ENCODE results near the gene EMP1.
"Not testable (repeated sequence)": the region's sequence is repeated elsewhere in the genome, so short reads cannot be mapped to it uniquely, and the experiment has no call there.

The EMP1 gene

DNA sequence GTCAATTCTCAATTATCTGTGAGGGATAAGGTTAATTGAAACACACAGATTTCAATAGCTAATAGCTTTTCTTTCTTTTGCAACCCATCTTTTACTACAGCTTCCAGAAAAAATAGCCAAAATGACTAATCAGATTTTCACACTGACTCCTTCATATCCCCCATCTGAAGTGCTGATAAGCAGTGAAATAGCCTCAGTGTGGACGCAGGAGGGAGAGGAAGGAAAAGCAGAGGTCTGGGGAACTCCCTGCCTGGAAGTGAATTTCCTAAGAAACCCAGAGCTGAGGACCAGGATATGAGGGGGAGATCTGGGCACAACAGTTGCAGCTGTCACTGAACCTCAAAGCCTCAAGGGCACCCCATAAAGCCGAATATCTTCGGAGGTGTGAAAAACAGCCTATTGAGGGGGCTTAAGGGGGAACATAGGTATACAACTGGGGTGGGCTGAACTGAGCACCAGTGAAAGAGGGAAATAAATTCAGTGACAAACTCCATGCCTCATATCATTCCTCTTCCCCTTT lies 60.9 kb downstream of the EMP1 start:
- H3K27ac Mint-ChIP-seq: no peak overlapping the region
- DNase-seq: no peak
- H3K4me3 Mint-ChIP-seq: no peak overlapping the region
- H3K36me3 Mint-ChIP-seq (ENCODE audit: low read depth): no peaks in the 10 kb centered on the region
- H3K9me3 Mint-ChIP-seq: no peaks in the 10 kb centered on the region
- TF ChIP-seq, protein P1, sequence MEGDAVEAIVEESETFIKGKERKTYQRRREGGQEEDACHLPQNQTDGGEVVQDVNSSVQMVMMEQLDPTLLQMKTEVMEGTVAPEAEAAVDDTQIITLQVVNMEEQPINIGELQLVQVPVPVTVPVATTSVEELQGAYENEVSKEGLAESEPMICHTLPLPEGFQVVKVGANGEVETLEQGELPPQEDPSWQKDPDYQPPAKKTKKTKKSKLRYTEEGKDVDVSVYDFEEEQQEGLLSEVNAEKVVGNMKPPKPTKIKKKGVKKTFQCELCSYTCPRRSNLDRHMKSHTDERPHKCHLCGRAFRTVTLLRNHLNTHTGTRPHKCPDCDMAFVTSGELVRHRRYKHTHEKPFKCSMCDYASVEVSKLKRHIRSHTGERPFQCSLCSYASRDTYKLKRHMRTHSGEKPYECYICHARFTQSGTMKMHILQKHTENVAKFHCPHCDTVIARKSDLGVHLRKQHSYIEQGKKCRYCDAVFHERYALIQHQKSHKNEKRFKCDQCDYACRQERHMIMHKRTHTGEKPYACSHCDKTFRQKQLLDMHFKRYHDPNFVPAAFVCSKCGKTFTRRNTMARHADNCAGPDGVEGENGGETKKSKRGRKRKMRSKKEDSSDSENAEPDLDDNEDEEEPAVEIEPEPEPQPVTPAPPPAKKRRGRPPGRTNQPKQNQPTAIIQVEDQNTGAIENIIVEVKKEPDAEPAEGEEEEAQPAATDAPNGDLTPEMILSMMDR (IDR thresholded peaks at IDR 0.05): no peak
- H3K4me1 Mint-ChIP-seq: peaks cover 31% of the 10 kb centered on the region
- H3K27me3 Mint-ChIP-seq (ENCODE audit: low read depth, poor library complexity): peaks cover 4% of the 10 kb centered on the region

DNA sequence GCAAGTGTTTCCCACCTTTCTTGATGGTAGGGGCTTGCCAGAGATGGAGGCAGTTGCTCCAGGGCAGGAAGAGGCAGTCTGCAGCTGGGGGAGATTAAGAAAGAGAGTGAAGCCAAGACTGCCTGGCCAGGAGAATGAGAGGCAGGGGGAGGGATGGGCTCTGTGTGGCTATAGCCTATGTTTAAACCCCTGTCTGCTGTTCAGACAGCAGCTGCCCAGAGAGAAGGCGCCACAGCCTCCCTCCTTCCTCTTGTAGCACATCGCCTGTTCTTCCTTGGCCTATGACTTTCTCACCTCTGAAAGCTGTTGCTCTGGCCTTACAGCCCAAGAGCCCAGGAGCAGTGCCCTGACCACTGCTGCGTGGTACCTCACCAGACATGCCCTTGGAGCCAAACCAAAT lies 61.7 kb downstream of the EMP1 start:
- H3K9me3 Mint-ChIP-seq: peaks cover 4% of the 10 kb centered on the region
- no peak overlapping the region for H3K27ac Mint-ChIP-seq
- peaks cover 31% of the 10 kb centered on the region for H3K4me1 Mint-ChIP-seq
- TF ChIP-seq, protein P1 (IDR thresholded peaks at IDR 0.05): no peak
- no peaks in the 10 kb centered on the region for H3K36me3 Mint-ChIP-seq (ENCODE audit: low read depth)
- peaks cover 4% of the 10 kb centered on the region for H3K27me3 Mint-ChIP-seq (ENCODE audit: low read depth, poor library complexity)
- no peak overlapping the region for H3K4me3 Mint-ChIP-seq
- no peak for DNase-seq

DNA sequence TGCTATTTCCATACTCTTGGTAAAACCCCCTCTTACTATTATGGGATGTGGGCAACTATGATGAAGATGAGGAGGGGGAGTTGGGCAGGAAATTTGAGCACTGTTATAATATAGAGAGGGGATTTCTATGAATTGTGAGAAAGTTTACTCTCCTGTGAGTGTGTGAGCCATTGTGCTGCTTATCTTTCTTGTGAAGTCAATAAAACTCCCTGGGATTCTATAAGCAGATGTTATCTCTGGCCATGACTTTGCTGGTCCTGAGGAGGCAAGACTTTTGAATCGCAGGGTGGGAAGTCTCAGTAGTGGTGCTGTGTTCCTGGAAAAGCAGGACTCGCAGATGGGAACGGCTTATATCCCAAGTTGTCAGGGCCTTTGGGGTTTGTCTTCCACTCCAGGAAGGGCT lies 62.2 kb downstream of the EMP1 start:
- H3K36me3 Mint-ChIP-seq (ENCODE audit: low read depth): no peaks in the 10 kb centered on the region
- no peak overlapping the region for H3K27ac Mint-ChIP-seq
- peaks cover 9% of the 10 kb centered on the region for H3K9me3 Mint-ChIP-seq
- DNase-seq: no peak
- peaks cover 36% of the 10 kb centered on the region for H3K4me1 Mint-ChIP-seq
- no peak overlapping the region for H3K4me3 Mint-ChIP-seq
- TF ChIP-seq, protein P1 (IDR thresholded peaks at IDR 0.05): no peak
- peaks cover 4% of the 10 kb centered on the region for H3K27me3 Mint-ChIP-seq (ENCODE audit: low read depth, poor library complexity)

DNA sequence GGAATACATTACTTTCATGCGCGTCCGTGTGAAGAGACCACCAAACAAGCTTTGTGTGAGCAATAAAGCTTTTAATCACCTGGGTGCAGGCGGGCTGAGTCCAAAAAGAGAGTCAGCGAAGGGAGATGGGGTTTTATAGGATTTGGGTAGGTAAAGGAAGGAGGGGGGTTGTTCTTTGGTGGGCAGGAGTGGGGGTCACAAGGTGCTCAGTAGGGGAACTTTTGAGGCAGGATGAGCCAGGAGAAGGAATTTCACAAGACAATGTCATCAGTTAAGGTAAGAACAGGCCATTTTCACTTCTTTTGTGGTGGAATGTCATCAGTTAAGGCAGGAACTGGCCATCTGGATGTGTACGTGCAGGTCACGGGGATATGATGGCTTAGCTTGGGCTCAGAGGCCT lies 63.1 kb downstream of the EMP1 start:
- not testable (repeated sequence) for H3K4me3 Mint-ChIP-seq; H3K36me3 Mint-ChIP-seq (ENCODE audit: low read depth); DNase-seq; H3K27me3 Mint-ChIP-seq (ENCODE audit: low read depth, poor library complexity); H3K27ac Mint-ChIP-seq
- peaks cover 40% of the 10 kb centered on the region for H3K4me1 Mint-ChIP-seq
- peaks cover 14% of the 10 kb centered on the region for H3K9me3 Mint-ChIP-seq

DNA sequence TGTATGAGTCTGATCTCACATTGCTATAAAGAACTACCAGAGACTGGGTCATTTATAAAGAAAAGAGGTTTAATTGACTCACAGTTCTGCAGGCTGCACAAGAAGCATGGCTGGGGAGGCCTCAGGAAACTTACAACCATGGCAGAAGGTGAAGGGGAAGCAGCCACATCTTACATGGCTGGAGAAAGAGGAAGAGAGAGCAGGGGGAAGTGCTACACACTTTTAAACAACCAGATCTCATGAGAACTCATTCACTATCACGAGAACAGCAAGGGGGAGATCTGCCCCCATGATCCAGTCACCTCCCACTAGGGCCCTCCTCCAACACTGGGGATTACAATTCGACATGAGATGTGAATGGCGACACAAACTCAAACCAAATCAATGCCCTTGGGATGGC lies 71.3 kb downstream of the EMP1 start:
- not testable (repeated sequence) for DNase-seq; H3K27me3 Mint-ChIP-seq (ENCODE audit: low read depth, poor library complexity); H3K36me3 Mint-ChIP-seq (ENCODE audit: low read depth); H3K4me3 Mint-ChIP-seq
- peaks cover 24% of the 10 kb centered on the region for H3K4me1 Mint-ChIP-seq
- peak overlapping the region; percentile 17 for H3K27ac Mint-ChIP-seq
- H3K9me3 Mint-ChIP-seq: peaks cover 14% of the 10 kb centered on the region

DNA sequence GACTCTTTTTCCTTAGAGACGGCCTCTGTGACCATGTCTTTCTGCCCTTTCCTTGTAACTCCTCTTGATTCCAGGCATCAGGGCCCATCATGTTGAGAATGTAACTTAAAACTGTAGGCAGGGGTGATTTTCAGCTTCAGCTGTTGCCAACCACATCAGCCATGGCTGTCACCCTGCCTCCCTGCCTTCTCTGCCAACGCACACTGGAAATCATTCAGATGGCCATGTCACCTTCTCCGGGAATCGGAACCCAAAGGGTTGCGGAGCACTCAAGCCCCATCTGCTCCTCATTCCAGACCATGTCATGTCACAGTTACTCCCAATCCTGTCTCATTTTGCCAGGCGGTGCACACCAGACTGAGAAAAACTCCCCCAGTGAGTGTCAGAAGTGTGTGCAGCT lies 72.1 kb downstream of the EMP1 start:
- H3K4me1 Mint-ChIP-seq: peaks cover 20% of the 10 kb centered on the region
- peaks cover 7% of the 10 kb centered on the region for H3K9me3 Mint-ChIP-seq
- TF ChIP-seq, protein P1 (IDR thresholded peaks at IDR 0.05): no peak
- H3K4me3 Mint-ChIP-seq: no peak overlapping the region
- peaks cover 6% of the 10 kb centered on the region for H3K27me3 Mint-ChIP-seq (ENCODE audit: low read depth, poor library complexity)
- DNase-seq: no peak
- peak overlapping the region; percentile 21 for H3K27ac Mint-ChIP-seq
- peaks cover 5% of the 10 kb centered on the region for H3K36me3 Mint-ChIP-seq (ENCODE audit: low read depth)
